Esophagus mucosa (tissue), 1 donor: ENCODE data around the gene LPCAT3. TPM values are rescaled to one million over a fixed set of nuclear protein-coding genes. Genes with fewer than 3 reads are reported as not detected.

Experiments used
- ATAC-seq: fragments of 200-7000 bp; cut with Tn5 transposase; one replicate; pipeline ENCODE4 v1.9.1; 2020
- total RNA-seq: library from RNA; stranded (reverse); gene quantifications from one replicate; pipeline ENCODE4 v1.2.4, GENCODE V29; 2023
- donor health status: DM: yes; HTN: yes; CAD: no.

LPCAT3 gene
- total RNA-seq, 1 donor from 2014 or later = 40.3 TPM

- peak; percentile 1 for ATAC-seq
These were observed 81.4 kb downstream of the LPCAT3 start for GRCh38 chr12:6936636-6937480.

DNA sequence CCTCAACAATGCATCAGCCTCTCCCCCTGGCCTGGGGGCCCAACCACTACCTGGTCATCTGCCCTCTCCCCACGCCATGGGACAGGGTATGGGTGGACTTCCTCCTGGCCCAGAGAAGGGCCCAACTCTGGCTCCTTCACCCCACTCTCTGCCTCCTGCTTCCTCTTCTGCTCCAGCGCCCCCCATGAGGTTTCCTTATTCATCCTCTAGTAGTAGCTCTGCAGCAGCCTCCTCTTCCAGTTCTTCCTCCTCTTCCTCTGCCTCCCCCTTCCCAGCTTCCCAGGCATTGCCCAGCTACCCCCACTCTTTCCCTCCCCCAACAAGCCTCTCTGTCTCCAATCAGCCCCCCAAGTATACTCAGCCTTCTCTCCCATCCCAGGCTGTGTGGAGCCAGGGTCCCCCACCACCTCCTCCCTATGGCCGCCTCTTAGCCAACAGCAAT is 82.1 kb downstream of the LPCAT3 start:
- ATAC-seq = no peak

- no peak for ATAC-seq
These were observed 82.7 kb downstream of the LPCAT3 start for GRCh38 chr12:6935371-6936193.

DNA sequence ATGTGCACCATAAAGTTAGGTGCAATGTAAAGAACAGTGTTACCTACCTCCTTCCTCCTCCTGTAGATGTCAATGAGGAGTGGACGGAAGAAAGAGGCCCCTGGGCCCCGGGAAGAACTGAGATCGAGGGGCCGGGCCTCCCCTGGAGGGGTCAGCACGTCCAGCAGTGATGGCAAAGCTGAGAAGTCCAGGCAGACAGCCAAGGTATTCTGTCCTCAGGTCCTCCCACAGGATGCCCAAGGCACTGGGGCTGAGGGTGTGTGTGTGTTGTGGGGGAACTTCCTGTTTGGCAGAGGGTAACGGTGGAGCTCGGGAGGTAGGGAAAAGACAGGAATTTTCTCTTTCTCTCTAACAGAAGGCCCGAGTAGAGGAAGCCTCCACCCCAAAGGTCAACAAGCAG is 84.2 kb downstream of the LPCAT3 start:
- no peak for ATAC-seq

DNA sequence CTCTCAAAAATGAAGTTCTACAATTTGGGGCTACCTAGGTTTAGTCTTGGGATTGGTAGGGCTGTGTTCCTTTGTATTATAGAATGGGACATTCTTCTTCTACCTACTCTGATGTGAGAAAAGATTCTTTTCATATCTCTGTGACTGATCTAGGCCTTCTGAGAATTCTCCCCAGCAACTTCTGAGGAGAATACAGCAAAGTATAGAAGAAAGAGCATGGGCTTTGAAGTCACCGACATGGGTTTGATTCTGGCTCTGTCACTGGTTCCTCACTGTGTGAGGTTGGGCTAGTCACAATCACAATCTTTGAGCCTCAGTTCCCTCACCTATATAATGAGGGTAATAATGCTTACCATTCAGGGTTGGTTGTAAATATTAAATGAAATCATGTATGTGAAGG is 85.5 kb downstream of the LPCAT3 start:
- no peak for ATAC-seq

DNA sequence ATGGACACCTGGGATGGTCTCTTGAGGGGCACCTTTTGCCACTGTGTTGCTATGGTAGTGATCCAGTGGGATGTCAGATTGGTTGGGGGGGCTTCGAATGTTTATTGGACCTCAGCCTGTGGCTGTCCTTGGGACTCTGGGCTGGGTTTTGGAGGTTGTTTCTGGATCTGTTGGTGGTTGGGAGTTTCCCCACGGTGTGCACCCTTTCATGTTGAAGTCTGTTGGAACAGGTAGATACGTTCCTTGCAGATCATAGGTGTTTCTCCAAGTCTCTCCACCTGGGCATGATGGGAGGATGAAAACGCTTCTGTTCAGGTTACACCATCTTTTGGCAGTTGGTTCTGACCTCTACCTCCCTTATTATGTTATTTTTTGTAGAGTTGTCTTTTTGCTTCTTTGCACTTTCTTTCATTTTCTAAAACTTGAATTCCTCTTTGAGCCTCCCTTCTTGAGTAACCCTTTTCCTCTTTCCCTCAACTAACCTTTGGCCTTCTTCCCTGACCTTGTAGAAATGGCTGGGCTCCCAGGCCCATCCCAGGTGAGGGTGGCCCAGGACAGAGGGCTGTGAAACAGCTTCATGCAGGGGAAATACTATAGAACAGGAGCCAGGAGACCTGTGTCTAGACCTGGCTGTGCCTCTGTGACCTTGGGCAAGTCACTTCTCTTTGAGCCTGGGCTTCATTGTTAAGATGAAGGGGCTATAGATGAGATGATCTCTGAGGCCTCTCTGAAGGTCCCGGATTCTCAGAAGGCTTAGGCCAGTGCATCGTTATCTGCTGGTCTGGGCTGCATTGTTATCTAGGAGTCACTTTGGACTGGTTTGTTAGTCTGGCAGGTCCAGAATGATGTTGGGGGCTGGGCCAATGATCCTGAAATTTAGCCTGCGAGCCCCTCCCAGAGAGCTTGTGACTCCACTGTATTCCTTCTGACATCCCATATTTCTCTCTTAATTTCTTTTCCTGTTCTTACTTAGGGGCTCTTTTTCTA is 88.5 kb downstream of the LPCAT3 start:
- ATAC-seq = peak; percentile 19

- ATAC-seq = no peak
These were observed 89.4 kb downstream of the LPCAT3 start for GRCh38 chr12:6928703-6929407.

DNA sequence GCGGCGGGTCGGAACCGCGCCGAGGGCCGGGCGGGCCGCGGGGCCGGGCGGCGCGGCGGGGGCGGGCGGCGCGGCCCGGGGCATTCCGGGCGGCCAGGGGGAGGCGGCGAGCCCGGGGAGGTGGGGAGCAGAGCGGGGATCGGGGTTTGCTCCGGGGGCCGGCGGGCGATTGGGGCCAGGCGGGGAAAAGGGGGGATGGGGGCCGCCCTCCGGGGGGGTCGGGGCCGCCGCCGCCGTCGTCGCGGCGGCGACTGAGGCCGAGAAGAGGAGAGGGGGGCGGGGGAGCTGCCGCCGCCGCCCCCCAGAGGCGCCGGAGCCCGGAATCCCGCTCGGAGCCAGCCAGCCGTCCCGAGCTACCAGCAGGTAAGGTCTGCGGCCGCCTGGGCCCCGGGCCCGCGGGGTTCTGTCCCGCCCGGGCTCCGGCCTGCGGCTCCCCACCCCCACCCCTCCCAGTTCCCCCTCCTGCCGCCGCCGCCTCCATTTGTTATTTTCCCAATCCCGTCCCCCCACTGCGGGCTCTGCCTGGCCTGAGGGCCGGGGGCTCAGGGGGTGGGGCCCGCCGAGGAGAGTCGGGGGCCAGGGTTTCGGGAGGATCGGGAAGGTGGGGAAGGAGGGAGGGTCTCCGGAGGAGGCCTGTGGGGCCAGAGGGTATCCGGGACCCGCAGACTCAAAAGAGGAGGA is 90.1 kb downstream of the LPCAT3 start:
- no peak for ATAC-seq

DNA sequence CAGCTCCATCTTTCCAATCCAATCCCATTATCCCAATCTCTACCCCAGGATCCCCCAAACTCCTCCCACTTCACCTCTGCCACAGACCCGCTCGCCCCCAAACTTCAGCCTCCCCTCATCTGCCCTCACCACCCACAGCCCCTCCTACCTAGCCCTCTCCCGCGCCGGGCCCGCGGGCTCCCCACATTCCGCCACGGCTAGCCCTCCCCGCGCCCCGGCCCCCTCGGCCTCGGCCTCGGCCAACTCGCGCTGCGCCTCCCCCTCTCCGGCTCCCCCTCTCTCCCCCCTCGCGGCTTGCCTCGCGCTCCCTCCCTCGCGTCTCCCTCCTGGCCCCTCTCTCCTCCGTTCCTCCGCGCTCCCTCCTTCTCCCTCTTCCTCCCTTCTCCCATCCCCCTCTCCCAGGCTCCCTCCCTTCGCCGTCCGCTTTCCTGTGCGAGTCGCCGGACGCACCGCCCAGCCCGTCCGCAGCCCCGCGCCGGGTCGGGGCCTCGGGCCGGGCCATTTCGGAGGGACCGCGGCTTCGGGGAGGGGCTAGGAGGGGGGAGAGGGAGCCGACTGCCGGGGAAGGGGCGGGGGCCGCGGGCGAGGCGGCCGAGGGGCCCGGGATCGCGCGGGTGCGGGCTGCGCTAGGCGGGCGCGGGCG is 90.8 kb downstream of the LPCAT3 start, which contains the start of gene ATN1:
Gene ATN1 (plus strand): TSS at position 581 of the 643 bp plus-strand sequence. CDS start 6,043 bp downstream, outside the sequence.
- ATAC-seq = peak; percentile 15

Other genes with a start within 250 kb of the LPCAT3 start
- not detected for gene LAG3, start 246.0 kb downstream of the LPCAT3 start, total RNA-seq
- gene CD4, start 228.9 kb downstream of the LPCAT3 start, total RNA-seq = 2.2 TPM
- 0.76 TPM for gene GPR162, start 196.7 kb downstream of the LPCAT3 start, total RNA-seq
- 1.7 TPM for gene P3H3, start 190.1 kb downstream of the LPCAT3 start, total RNA-seq
- not detected for gene GNB3, start 177.6 kb downstream of the LPCAT3 start, total RNA-seq
- gene CDCA3, start 167.2 kb downstream of the LPCAT3 start, total RNA-seq = 13.9 TPM
- gene USP5, start 166.3 kb downstream of the LPCAT3 start, total RNA-seq = 91.1 TPM
- gene TPI1, start 150.9 kb downstream of the LPCAT3 start, total RNA-seq = 629 TPM
- gene SPSB2, start 145.2 kb downstream of the LPCAT3 start, total RNA-seq = 6.4 TPM
- gene LRRC23, start 113.7 kb downstream of the LPCAT3 start, total RNA-seq = 3.2 TPM
- gene ENO2, start 103.9 kb downstream of the LPCAT3 start, total RNA-seq = 3.7 TPM
- gene ATN1, start 90.5 kb downstream of the LPCAT3 start, total RNA-seq = 29.1 TPM
- gene RNU7-1, start 74.7 kb downstream of the LPCAT3 start, total RNA-seq = not detected
- gene C12orf57, start 74.5 kb downstream of the LPCAT3 start, total RNA-seq = 84.0 TPM
- 17.8 TPM for gene PTPN6, start 67.1 kb downstream of the LPCAT3 start, total RNA-seq
- 221 TPM for gene PHB2, start 47.8 kb downstream of the LPCAT3 start, total RNA-seq
- gene EMG1, start 47.6 kb downstream of the LPCAT3 start, total RNA-seq = 53.9 TPM
- 36.5 TPM for gene C1S, start 42.2 kb upstream of the LPCAT3 start, total RNA-seq
- gene C1R, start 74.0 kb upstream of the LPCAT3 start, total RNA-seq = 76.2 TPM
- 22.7 TPM for gene C1RL, start 90.7 kb upstream of the LPCAT3 start, total RNA-seq
- gene RBP5, start 110.4 kb upstream of the LPCAT3 start, total RNA-seq = 0.76 TPM
- gene CLSTN3, start 111.9 kb upstream of the LPCAT3 start, total RNA-seq = 12.8 TPM
- gene PEX5, start 171.2 kb upstream of the LPCAT3 start, total RNA-seq = 21.6 TPM